HCT116 (cell line): ENCODE results near the gene SNAI1. TPM values are rescaled to one million over a fixed set of nuclear protein-coding genes. Genes with fewer than 3 reads are reported as not detected.

Source experiments
- ATAC-seq: fragments of 200-7000 bp; cut with Tn5 transposase; 2 replicates; pipeline ENCODE4 v1.9.1; 2020; ENCODE audit warnings: mild to moderate bottlenecking, moderate library complexity
- BruUV-seq: library from RNA; stranded (reverse); fragments of 400-500 nt; replicated peaks from 2 replicates; lab custom pipeline; 2021; lab: Mats Ljungman, UMichigan
- CTCF ChIA-PET: fragments of 300-600 bp; sonication (Branson Sonifier 250); formaldehyde crosslinking; loops from one replicate; lab custom pipeline; 2021; ENCODE audit warnings: antibody characterized with exemption; lab: Charles Lee
- POLR2A ChIA-PET: fragments of 300-600, 350-600 bp; sonication (Branson Sonifier 250); formaldehyde crosslinking; loops from one replicate; lab custom pipeline; 2021; ENCODE audit warnings: antibody characterized with exemption; lab: Charles Lee
- RAD21 ChIA-PET, 2 experiments: fragments of 300-600 bp; sonication (Branson Sonifier 250); formaldehyde crosslinking; loops; one replicate each; lab custom pipeline; 2023; ENCODE audit warnings: low total read pairs in 2 of 2; ENCODE audit not compliant: uncharacterized antibody in 2 of 2, unreplicated experiment in 2 of 2, low non-redundant PET in 1 of 2; lab: Charles Lee
- DNase-seq: peaks from one replicate; pipeline ENCODE4 v3.0.0-alpha.2; 2010; ENCODE audit warnings: low read depth, low spot score
- H2AFZ ChIP-seq: fragments of 200-600 bp; shearing (Covaris generic), sonication (generic); 2 replicates; pipeline ENCODE4 v1.6.1; 2017; ENCODE audit warnings: low read depth, mixed run types, mixed read lengths, antibody characterized with exemption, low read length; ENCODE audit not compliant: poor library complexity, severe bottlenecking
- H3K27ac ChIP-seq: 2 replicates; pipeline ENCODE4 v1.5.1; 2012; ENCODE audit warnings: low read depth, low read length
- H3K27me3 ChIP-seq: fragments of 200-600 bp; sonication (generic); 2 replicates; pipeline ENCODE4 v1.6.1; 2016; ENCODE audit warnings: mixed run types, low read length, mixed read lengths; ENCODE audit not compliant: insufficient read depth
- H3K36me3 ChIP-seq, 2 experiments: fragments of 200-500 bp in 1 of 2; fragments of 200-600 bp in 1 of 2; sonication (Bioruptor generic) in 1 of 2; sonication (generic) in 1 of 2; 2 replicates each; pipeline versions ENCODE4 v1.5.1 to v1.6.1; 2014 to 2016; ENCODE audit warnings: low read length in 2 of 2, inconsistent platforms in 1 of 2, mixed read lengths in 1 of 2, mixed run types in 1 of 2; ENCODE audit not compliant: insufficient read depth in 2 of 2, control insufficient read depth in 1 of 2
- H3K4me1 ChIP-seq, 2 experiments: fragments of 200-600 bp in 1 of 2; sonication (generic) in 1 of 2; 2 replicates each; pipeline versions ENCODE4 v1.5.1 to v1.6.1; 2012 to 2017; ENCODE audit warnings: low read length in 2 of 2, inconsistent platforms in 1 of 2, mild to moderate bottlenecking in 1 of 2, mixed read lengths in 1 of 2, mixed run types in 1 of 2, moderate library complexity in 1 of 2; ENCODE audit not compliant: insufficient read depth in 2 of 2, control insufficient read depth in 1 of 2
- H3K4me2 ChIP-seq: fragments of 200-600 bp; sonication (generic); 2 replicates; pipeline ENCODE4 v1.6.1; 2017; ENCODE audit warnings: mixed run types, low read length, mixed read lengths
- H3K4me3 ChIP-seq, 2 experiments: fragments of 200-600 bp in 1 of 2; sonication (generic) in 1 of 2; replicated peaks in 1 of 2; 2 replicates each; pipeline ENCODE4 v1.5.1; 2011 to 2016; ENCODE audit warnings: low read length in 2 of 2, control low read depth in 1 of 2, low read depth in 1 of 2, mild to moderate bottlenecking in 1 of 2, mixed read lengths in 1 of 2, mixed run types in 1 of 2
- H3K79me2 ChIP-seq: fragments of 200-600 bp; sonication (generic); 2 replicates; pipeline ENCODE4 v1.6.1; 2017; ENCODE audit warnings: mild to moderate bottlenecking, mixed run types, low read length, moderate library complexity, mixed read lengths; ENCODE audit not compliant: insufficient read depth
- H3K9ac ChIP-seq: fragments of 200-600 bp; sonication (generic); 2 replicates; pipeline ENCODE4 v1.6.1; 2016; ENCODE audit warnings: low read length, mixed read lengths
- H3K9me2 ChIP-seq: fragments of 200-600 bp; sonication (generic), shearing (Covaris generic); 2 replicates; pipeline ENCODE4 v1.6.1; 2017; ENCODE audit warnings: mixed run types, mild to moderate bottlenecking, moderate library complexity; ENCODE audit not compliant: insufficient read depth
- H3K9me3 ChIP-seq, 2 experiments: fragments of 200-500 bp in 1 of 2; fragments of 200-600 bp in 1 of 2; sonication (Bioruptor generic) in 1 of 2; sonication (generic) in 1 of 2; 2 replicates each; pipeline ENCODE4 v1.6.1; 2014 to 2017; ENCODE audit warnings: low read length in 2 of 2, mixed read lengths in 2 of 2, inconsistent platforms in 1 of 2, low read depth in 1 of 2, mild to moderate bottlenecking in 1 of 2, mixed run types in 1 of 2, moderate library complexity in 1 of 2; ENCODE audit not compliant: control insufficient read depth in 1 of 2, insufficient read depth in 1 of 2
- H4K20me1 ChIP-seq: fragments of 200-600 bp; sonication (generic), shearing (Covaris generic); 2 replicates; pipeline ENCODE4 v1.6.1; 2017; ENCODE audit warnings: mixed run types, mild to moderate bottlenecking, moderate library complexity; ENCODE audit not compliant: insufficient read depth
- ATF3 ChIP-seq: IDR thresholded peaks from 2 replicates; pipeline ENCODE4 v1.6.1; 2012
- CBX3 ChIP-seq: IDR thresholded peaks from 2 replicates; pipeline ENCODE4 v1.6.1; 2012; ENCODE audit warnings: low read depth
- CEBPB ChIP-seq: IDR thresholded peaks from 2 replicates; pipeline ENCODE4 v1.6.1; 2012; ENCODE audit warnings: low read depth
- CTCF ChIP-seq, 3 experiments: fragments of 200-600 bp in 1 of 3; sonication (generic) in 1 of 3; IDR thresholded peaks in 2 of 3; conservative IDR thresholded peaks in 1 of 3; 2 replicates each; pipeline ENCODE4 v1.5.1; 2012 to 2017; ENCODE audit warnings: low read depth in 2 of 3, low read length in 2 of 3, antibody characterized with exemption in 1 of 3, borderline replicate concordance in 1 of 3, control low read depth in 1 of 3, mild to moderate bottlenecking in 1 of 3, mixed read lengths in 1 of 3, mixed run types in 1 of 3, moderate library complexity in 1 of 3; ENCODE audit not compliant: insufficient read depth in 1 of 3
- ELF1 ChIP-seq: IDR thresholded peaks from 2 replicates; pipeline ENCODE4 v1.6.1; 2012; ENCODE audit warnings: low read depth, borderline replicate concordance
- EZH2 ChIP-seq: fragments of 200-600 bp; sonication (generic); IDR thresholded peaks from 2 replicates; pipeline ENCODE4 v1.6.1; 2017; ENCODE audit warnings: antibody characterized with exemption, mixed run types
- EZH2phosphoT487 ChIP-seq: fragments of 200-600 bp; IDR thresholded peaks from 2 replicates; pipeline ENCODE4 v1.6.1; 2018; ENCODE audit warnings: antibody characterized with exemption, borderline replicate concordance
- JUND ChIP-seq: IDR thresholded peaks from 2 replicates; pipeline ENCODE4 v1.6.1; 2012
- POLR2AphosphoS5 ChIP-seq: IDR thresholded peaks from 2 replicates; pipeline ENCODE4 v1.6.1; 2011; ENCODE audit warnings: mild to moderate bottlenecking, low read depth, low read length, moderate library complexity
- SIN3A ChIP-seq: IDR thresholded peaks from 2 replicates; pipeline ENCODE4 v1.6.1; 2012; ENCODE audit warnings: low read depth
- SP1 ChIP-seq: IDR thresholded peaks from 2 replicates; pipeline ENCODE4 v1.6.1; 2012; ENCODE audit warnings: low read depth
- SRF ChIP-seq: IDR thresholded peaks from 2 replicates; pipeline ENCODE4 v1.6.1; 2012; ENCODE audit warnings: low read depth
- TCF7L2 ChIP-seq: IDR thresholded peaks from 2 replicates; pipeline ENCODE4 v1.7.0; 2011; ENCODE audit warnings: borderline replicate concordance, inconsistent platforms; ENCODE audit not compliant: insufficient read depth, insufficient read length; ENCODE audit errors: extremely low read depth
- YY1 ChIP-seq: IDR thresholded peaks from 2 replicates; pipeline ENCODE4 v1.6.1; 2011; ENCODE audit warnings: low read length, low read depth, moderate library complexity, mild to moderate bottlenecking; ENCODE audit not compliant: insufficient replicate concordance; ENCODE audit errors: extremely low read depth
- ZNF274 ChIP-seq: fragments of 200-500 bp; sonication (Bioruptor generic); IDR thresholded peaks from 2 replicates; pipeline ENCODE4 v1.6.1; 2014; ENCODE audit warnings: mild to moderate bottlenecking, low read depth, low read length, inconsistent platforms
- intact Hi-C: fragments of 100-400 bp; cut with micrococcal nuclease; formaldehyde crosslinking; loops from 2 replicates; pipeline ENCODE4 v1.10.0; 2022
- total RNA-seq: library from RNA; stranded (reverse); gene quantifications from one replicate; pipeline ENCODE4 v1.2.1, GENCODE V29; 2021; ENCODE audit not compliant: unreplicated experiment
- TF ChIP-seq, protein P1 (sequence below): IDR thresholded peaks from 2 replicates; pipeline ENCODE4 v1.6.1; 2011; ENCODE audit warnings: mild to moderate bottlenecking, low read length, moderate library complexity; ENCODE audit not compliant: insufficient replicate concordance; ENCODE audit errors: extremely low read depth

The SNAI1 gene
- total RNA-seq, 1 experiment from 2014 or later: 13.4 TPM

GRCh38 chr20:50008007-50008406 lies 25.2 kb downstream of the SNAI1 start:
- no peak for DNase-seq
- Histone ChIP-seq H3K9me3 (no peaks in the 10 kb centered on the region), H3K9ac (no peak overlapping the region), H3K27ac (no peak overlapping the region), H2AFZ (no peak overlapping the region), H3K27me3 (no peaks in the 10 kb centered on the region), H3K79me2 (no peaks in the 10 kb centered on the region), H4K20me1 (no peaks in the 10 kb centered on the region), H3K9me2 (no peaks in the 10 kb centered on the region), H3K4me1 (no peaks in the 10 kb centered on the region), H3K36me3 (no peaks in the 10 kb centered on the region), H3K4me3 (no peak overlapping the region), H3K4me2 (no peak overlapping the region)
- TF ChIP-seq EZH2phosphoT487 (no peak), SIN3A (no peak), SP1 (no peak), YY1 (no peak), ATF3 (no peak), CEBPB (no peak), EZH2 (no peak), JUND (no peak), ZNF274 (no peak), TCF7L2 (no peak), CTCF (IDR thresholded peaks at IDR 0.05 in 2 of 3, conservative IDR thresholded peaks at IDR 0.05 in 1 of 3; ENCODE audit: borderline replicate concordance in 1 of 3, insufficient read depth in 1 of 3, low read depth in 2 of 3, low read length in 2 of 3) (no peak), ELF1 (no peak), CBX3 (no peak), SRF (no peak), POLR2AphosphoS5 (no peak)
- TF ChIP-seq, protein P1, sequence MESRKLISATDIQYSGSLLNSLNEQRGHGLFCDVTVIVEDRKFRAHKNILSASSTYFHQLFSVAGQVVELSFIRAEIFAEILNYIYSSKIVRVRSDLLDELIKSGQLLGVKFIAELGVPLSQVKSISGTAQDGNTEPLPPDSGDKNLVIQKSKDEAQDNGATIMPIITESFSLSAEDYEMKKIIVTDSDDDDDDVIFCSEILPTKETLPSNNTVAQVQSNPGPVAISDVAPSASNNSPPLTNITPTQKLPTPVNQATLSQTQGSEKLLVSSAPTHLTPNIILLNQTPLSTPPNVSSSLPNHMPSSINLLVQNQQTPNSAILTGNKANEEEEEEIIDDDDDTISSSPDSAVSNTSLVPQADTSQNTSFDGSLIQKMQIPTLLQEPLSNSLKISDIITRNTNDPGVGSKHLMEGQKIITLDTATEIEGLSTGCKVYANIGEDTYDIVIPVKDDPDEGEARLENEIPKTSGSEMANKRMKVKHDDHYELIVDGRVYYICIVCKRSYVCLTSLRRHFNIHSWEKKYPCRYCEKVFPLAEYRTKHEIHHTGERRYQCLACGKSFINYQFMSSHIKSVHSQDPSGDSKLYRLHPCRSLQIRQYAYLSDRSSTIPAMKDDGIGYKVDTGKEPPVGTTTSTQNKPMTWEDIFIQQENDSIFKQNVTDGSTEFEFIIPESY: no peak
- intact Hi-C loops: no loop called here
- POLR2A ChIA-PET: no interaction called here
- CTCF ChIA-PET: no interaction called here
- BruUV-seq: no TSS peak
- RAD21 ChIA-PET: no interaction called here
- ATAC-seq: no peak
